ENCODE data around the gene CNTN2.

DNA sequence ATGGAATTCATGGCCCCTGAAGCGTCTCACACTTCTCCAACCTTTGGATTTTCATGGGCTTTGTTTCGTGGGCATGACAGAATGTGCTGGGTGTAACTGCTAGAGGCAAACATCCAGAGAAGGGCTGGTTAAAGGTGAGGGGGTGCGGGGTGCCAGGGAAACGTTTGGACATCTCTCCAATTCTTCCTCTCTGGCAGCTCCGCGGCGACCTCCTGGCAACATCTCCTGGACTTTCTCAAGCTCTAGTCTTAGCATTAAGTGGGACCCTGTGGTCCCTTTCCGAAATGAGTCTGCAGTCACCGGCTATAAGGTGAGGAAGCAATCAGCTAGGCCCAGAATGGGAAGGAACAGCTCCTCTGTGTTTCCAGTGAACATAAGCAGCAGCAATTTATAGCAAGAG lies 29.3 kb downstream of the CNTN2 start:
- TF ChIP-seq, protein P1, sequence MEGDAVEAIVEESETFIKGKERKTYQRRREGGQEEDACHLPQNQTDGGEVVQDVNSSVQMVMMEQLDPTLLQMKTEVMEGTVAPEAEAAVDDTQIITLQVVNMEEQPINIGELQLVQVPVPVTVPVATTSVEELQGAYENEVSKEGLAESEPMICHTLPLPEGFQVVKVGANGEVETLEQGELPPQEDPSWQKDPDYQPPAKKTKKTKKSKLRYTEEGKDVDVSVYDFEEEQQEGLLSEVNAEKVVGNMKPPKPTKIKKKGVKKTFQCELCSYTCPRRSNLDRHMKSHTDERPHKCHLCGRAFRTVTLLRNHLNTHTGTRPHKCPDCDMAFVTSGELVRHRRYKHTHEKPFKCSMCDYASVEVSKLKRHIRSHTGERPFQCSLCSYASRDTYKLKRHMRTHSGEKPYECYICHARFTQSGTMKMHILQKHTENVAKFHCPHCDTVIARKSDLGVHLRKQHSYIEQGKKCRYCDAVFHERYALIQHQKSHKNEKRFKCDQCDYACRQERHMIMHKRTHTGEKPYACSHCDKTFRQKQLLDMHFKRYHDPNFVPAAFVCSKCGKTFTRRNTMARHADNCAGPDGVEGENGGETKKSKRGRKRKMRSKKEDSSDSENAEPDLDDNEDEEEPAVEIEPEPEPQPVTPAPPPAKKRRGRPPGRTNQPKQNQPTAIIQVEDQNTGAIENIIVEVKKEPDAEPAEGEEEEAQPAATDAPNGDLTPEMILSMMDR (IDR thresholded peaks at IDR 0.05; ENCODE audit: poor library complexity), result no peak
- no peak for TF ChIP-seq EZH2phosphoT487 (IDR thresholded peaks at IDR 0.05; ENCODE audit: low read depth, severe bottlenecking, unreplicated experiment)
